HFFc6 (cell line): ENCODE data around the gene GPC5. TPM values are rescaled to one million over a fixed set of nuclear protein-coding genes. Genes with fewer than 3 reads are reported as not detected.
A peak's percentile ranks its signal among the peaks of the same experiment; 100 is the strongest.

Experiments used
- DNase-seq: peaks from one replicate; pipeline ENCODE4 v3.0.0-alpha.2; 2018
- H3K27ac Mint-ChIP-seq: 2 replicates; pipeline ENCODE4 v1.8.0; 2020; ENCODE audit warnings: mild to moderate bottlenecking, mixed read lengths
- H3K27me3 Mint-ChIP-seq: 2 replicates; pipeline ENCODE4 v1.8.0; 2021; ENCODE audit warnings: mild to moderate bottlenecking, moderate library complexity, mixed read lengths; ENCODE audit not compliant: insufficient read depth
- H3K36me3 Mint-ChIP-seq: 2 replicates; pipeline ENCODE4 v1.8.0; 2021; ENCODE audit warnings: low read depth, mixed read lengths
- H3K4me1 Mint-ChIP-seq: 2 replicates; pipeline ENCODE4 v1.8.0; 2020; ENCODE audit warnings: low read depth, mixed read lengths
- H3K4me3 Mint-ChIP-seq: 2 replicates; pipeline ENCODE4 v1.8.0; 2020; ENCODE audit warnings: mild to moderate bottlenecking, moderate library complexity, mixed read lengths
- H3K9me3 Mint-ChIP-seq: 2 replicates; pipeline ENCODE4 v1.8.0; 2020; ENCODE audit warnings: mild to moderate bottlenecking, mixed read lengths
- total RNA-seq, 6 experiments: library from RNA; stranded (reverse); fragmentation: NEBNext Ultra II Directional; extraction: Animal tissue kit (Norgen Biotek cat#: 25700); gene quantifications; 2 replicates in 1 of 6; 3 replicates in 5 of 6; pipeline ENCODE4 v1.2.3, GENCODE V29; 2021
- TF ChIP-seq, protein P1 (sequence below): fragments of 200-600 bp; sonication (generic); IDR thresholded peaks from 2 replicates; pipeline ENCODE4 v1.5.0; 2021; ENCODE audit warnings: antibody characterized with exemption, mild to moderate bottlenecking

GPC5 gene
- total RNA-seq, 6 experiments from 2014 or later: 0.06 TPM; not detected in 5

DNA sequence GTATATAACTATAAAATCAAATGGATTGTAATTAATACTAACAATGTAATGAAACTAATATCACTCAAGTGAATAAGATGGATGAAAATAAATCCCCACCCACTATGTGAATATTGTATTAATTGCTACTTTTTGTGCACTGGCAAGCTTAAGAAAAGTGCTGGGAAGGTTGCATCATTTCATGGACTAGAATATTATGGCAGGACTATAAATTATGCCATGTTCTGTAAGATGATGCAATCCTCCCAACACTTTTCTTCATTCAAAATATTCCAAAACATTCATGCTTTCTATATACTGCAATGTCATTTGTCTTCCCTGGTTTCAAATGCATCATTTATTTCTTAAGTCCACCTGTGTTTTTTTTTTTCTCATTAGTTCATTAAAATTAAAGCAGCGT lies 1370.6 kb downstream of the GPC5 start:
- DNase-seq: no peak
- Mint-ChIP-seq H3K4me1 (no peaks in the 10 kb centered on the region), H3K4me3 (no peak overlapping the region), H3K27me3 (no peaks in the 10 kb centered on the region), H3K27ac (no peak overlapping the region), H3K9me3 (peaks cover 27% of the 10 kb centered on the region), H3K36me3 (no peaks in the 10 kb centered on the region; the same call in 1 of the 2 replicates)
- TF ChIP-seq, protein P1, sequence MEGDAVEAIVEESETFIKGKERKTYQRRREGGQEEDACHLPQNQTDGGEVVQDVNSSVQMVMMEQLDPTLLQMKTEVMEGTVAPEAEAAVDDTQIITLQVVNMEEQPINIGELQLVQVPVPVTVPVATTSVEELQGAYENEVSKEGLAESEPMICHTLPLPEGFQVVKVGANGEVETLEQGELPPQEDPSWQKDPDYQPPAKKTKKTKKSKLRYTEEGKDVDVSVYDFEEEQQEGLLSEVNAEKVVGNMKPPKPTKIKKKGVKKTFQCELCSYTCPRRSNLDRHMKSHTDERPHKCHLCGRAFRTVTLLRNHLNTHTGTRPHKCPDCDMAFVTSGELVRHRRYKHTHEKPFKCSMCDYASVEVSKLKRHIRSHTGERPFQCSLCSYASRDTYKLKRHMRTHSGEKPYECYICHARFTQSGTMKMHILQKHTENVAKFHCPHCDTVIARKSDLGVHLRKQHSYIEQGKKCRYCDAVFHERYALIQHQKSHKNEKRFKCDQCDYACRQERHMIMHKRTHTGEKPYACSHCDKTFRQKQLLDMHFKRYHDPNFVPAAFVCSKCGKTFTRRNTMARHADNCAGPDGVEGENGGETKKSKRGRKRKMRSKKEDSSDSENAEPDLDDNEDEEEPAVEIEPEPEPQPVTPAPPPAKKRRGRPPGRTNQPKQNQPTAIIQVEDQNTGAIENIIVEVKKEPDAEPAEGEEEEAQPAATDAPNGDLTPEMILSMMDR: no peak

DNA sequence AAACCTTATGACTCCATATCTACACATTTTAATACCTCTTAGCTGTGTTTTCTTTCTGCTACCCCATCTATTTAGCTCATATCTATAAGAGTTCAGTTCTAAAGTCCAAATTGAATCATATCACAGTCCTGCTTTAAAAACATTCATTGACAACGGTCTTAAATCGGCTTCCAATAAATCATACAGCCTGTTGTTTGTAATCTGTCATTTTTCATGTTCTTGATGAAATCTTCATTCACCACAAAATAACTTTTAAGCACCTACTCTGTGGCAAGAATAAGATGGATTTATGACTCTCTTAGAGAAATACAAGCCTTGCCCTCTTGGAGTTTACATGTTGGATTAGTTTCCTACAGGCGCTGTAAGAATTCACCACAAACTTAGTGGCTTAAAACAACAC lies 1377.2 kb downstream of the GPC5 start:
- TF ChIP-seq, protein P1: no peak
- DNase-seq: no peak
- Mint-ChIP-seq H3K27ac (no peak overlapping the region), H3K4me1 (no peaks in the 10 kb centered on the region), H3K4me3 (no peak overlapping the region), H3K36me3 (peaks cover 5% of the 10 kb centered on the region; the same call in 1 of the 2 replicates), H3K9me3 (peaks cover 29% of the 10 kb centered on the region), H3K27me3 (no peaks in the 10 kb centered on the region)

DNA sequence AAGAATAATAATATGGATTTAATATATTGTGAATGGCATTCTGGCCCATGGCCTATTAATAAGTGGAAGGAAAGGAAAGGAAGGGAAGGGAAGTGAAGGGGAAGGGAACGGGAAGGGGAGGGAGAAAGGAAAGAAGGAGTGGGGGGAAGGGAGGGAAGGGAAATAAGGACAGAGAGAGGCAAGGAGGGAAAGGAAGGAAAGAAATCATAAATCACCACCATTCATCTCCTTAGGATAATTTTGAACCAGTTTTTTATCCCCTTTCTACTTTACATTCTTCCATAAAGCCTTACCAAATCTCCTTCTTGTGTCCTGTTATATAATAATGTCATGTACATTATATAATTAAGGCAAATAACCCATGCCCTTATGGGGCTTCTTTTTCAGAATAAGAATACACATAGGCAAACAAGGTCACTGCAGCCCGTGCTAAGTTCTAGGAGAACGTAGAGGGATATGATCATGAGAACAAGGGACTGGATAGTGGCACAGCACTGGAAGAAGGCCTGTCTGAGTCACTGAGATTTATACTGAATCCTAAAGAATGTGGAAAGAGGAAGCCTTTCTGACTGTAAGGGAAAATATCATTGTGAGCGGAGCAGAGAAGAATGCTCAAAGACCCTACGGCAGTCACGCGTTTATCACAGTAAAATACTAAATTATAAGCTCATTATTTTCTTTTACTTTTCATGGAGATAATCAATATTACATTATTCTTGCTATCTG lies 1383.7 kb downstream of the GPC5 start:
- Mint-ChIP-seq H3K4me1 (no peaks in the 10 kb centered on the region), H3K9me3 (peaks cover 9% of the 10 kb centered on the region), H3K36me3 (no peaks in the 10 kb centered on the region; the same call in 1 of the 2 replicates), H3K4me3 (no peak overlapping the region), H3K27ac (no peak overlapping the region), H3K27me3 (no peaks in the 10 kb centered on the region)
- TF ChIP-seq, protein P1: no peak
- DNase-seq: no peak

DNA sequence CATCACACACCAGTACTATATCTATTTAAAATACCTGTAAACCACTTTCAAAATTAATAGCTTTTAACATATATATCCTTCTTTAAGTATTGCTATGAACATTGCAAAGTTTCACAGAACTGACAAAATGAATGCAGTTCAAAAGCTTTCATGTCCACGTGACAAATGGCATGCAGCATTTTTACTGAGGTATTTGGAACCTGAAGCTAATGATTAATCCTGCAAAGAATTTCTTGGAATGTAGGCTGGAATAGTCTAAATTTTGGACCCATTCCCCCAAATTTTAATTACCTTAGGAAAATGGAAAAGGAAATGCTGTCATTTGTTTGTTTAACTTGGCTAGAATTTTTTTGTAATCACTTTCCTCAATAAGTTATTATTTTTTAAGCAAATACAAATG lies 1404.4 kb downstream of the GPC5 start:
- no peak overlapping the region for H3K4me3 Mint-ChIP-seq
- no peak overlapping the region for H3K27ac Mint-ChIP-seq
- H3K36me3 Mint-ChIP-seq: no peaks in the 10 kb centered on the region
- DNase-seq: no peak
- TF ChIP-seq, protein P1: no peak
- H3K4me1 Mint-ChIP-seq: peaks cover 36% of the 10 kb centered on the region
- H3K9me3 Mint-ChIP-seq: peaks cover 4% of the 10 kb centered on the region
- no peaks in the 10 kb centered on the region for H3K27me3 Mint-ChIP-seq

DNA sequence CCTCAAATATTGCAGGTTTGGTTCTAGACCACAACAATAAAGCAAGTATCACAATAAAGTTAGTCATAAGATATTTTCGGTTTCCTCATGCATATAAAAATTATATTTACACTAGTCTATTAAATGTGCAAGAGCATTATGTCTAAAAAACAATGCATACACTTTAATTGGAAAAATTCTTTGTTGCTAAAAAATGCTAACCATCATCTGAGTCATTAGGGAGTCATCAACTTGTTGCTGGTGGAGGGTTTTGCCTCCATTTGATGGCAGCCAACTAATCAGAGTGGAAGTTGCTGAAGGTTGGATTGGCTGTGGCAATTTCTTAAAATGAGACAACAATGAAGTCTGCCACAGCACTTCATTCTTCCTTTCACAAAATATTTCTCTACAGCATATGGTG lies 1405.9 kb downstream of the GPC5 start:
- Mint-ChIP-seq H3K4me3 (no peak overlapping the region), H3K27me3 (no peaks in the 10 kb centered on the region), H3K9me3 (peaks cover 3% of the 10 kb centered on the region; the same call in 1 of the 2 replicates), H3K36me3 (no peaks in the 10 kb centered on the region), H3K4me1 (peaks cover 36% of the 10 kb centered on the region), H3K27ac (no peak overlapping the region; the same call in 1 of the 2 replicates)
- TF ChIP-seq, protein P1: no peak
- DNase-seq: peak; percentile 31
